Suprapubic skin (tissue), 4 donors: Measurements from ENCODE around the gene DENND4C. TPM values are rescaled to one million over a fixed set of nuclear protein-coding genes. Genes with fewer than 3 reads are reported as not detected.

Experiments
- DNase-seq, 2 donors: peaks; one replicate each; pipeline ENCODE4 v3.0.0-alpha.2; 2019; ENCODE audit warnings: low spot score in 2 of 2
- H3K27ac ChIP-seq: fragments of 200-600 bp; sonication (generic); one replicate; pipeline ENCODE4 v1.5.1; 2019
- H3K27me3 ChIP-seq: fragments of 200-600 bp; sonication (generic); one replicate; pipeline ENCODE4 v1.5.1; 2019
- H3K36me3 ChIP-seq: fragments of 200-600 bp; sonication (generic); one replicate; pipeline ENCODE4 v1.5.1; 2019
- H3K4me1 ChIP-seq: fragments of 200-600 bp; sonication (generic); one replicate; pipeline ENCODE4 v1.5.1; 2019
- H3K4me3 ChIP-seq: fragments of 200-600 bp; sonication (generic); one replicate; pipeline ENCODE4 v1.5.1; 2019; ENCODE audit warnings: mild to moderate bottlenecking
- H3K9me3 ChIP-seq: fragments of 200-600 bp; sonication (generic); one replicate; pipeline ENCODE4 v1.5.1; 2019
- CTCF ChIP-seq, 2 donors: fragments of 200-600 bp in 1 of 2; fragments of 450-650 bp in 1 of 2; sonication (generic) in 1 of 2; IDR thresholded peaks; one replicate each; pipeline ENCODE4 v1.5.1; 2016 to 2019; ENCODE audit warnings: antibody characterized with exemption in 2 of 2, mild to moderate bottlenecking in 1 of 2, moderate library complexity in 1 of 2
- EP300 ChIP-seq: sonication (generic); formaldehyde crosslinking; IDR thresholded peaks from one replicate; pipeline ENCODE4 v1.6.1; 2017; ENCODE audit warnings: antibody characterized with exemption
- POLR2A ChIP-seq, 2 donors: fragments of 450-650 bp; IDR thresholded peaks; one replicate each; pipeline ENCODE4 v1.6.1; 2017; ENCODE audit warnings: antibody characterized with exemption in 2 of 2, mild to moderate bottlenecking in 2 of 2, moderate library complexity in 2 of 2
- POLR2AphosphoS5 ChIP-seq, 3 donors: sonication (generic); formaldehyde crosslinking; IDR thresholded peaks; one replicate each; pipeline ENCODE4 v1.6.1; 2017; ENCODE audit warnings: antibody characterized with exemption in 3 of 3
- WGBS: methylation state at CpG from one replicate; pipeline ENCODE4 v1.1.5; 2018; 5-methylcytosine and 5-hydroxymethylcytosine counted together
- total RNA-seq, 4 donors: library from RNA; depleted of rRNA; stranded (reverse); fragments of >200 nt; gene quantifications; one replicate each; pipeline ENCODE4 v1.1.0, GENCODE V29; 2016

Gene DENND4C
- total RNA-seq, 4 donors from 2014 or later: 69.0 to 211 (median 94.8) TPM

- DNase-seq: no peak
- Histone ChIP-seq H3K27ac (peak overlapping the region; percentile 100), H3K36me3 (no peaks in the 10 kb centered on the region), H3K4me3 (peak overlapping the region; percentile 99), H3K4me1 (peaks cover 44% of the 10 kb centered on the region), H3K27me3 (no peaks in the 10 kb centered on the region), H3K9me3 (no peaks in the 10 kb centered on the region)
- WGBS: 14% methylated on average over 1 of the region's 1 CpG
- no peak for TF ChIP-seq EP300
Observed at GRCh38 chr9:19232823-19233194, 2.3 kb downstream of the DENND4C start.

- Histone ChIP-seq H3K4me1 (peaks cover 44% of the 10 kb centered on the region), H3K9me3 (no peaks in the 10 kb centered on the region), H3K4me3 (peak overlapping the region; percentile 99), H3K27ac (peak overlapping the region; percentile 100), H3K27me3 (no peaks in the 10 kb centered on the region), H3K36me3 (no peaks in the 10 kb centered on the region)
- WGBS: 46% methylated on average over 5 of the region's 5 CpGs
- no peak for DNase-seq
- TF ChIP-seq POLR2AphosphoS5 (IDR thresholded peaks at IDR 0.05) (no peak), CTCF (IDR thresholded peaks at IDR 0.05) (no peak), POLR2A (IDR thresholded peaks at IDR 0.05) (no peak), EP300 (no peak)
Observed at GRCh38 chr9:19233344-19233743, 2.9 kb downstream of the DENND4C start.

GRCh38 chr9:19239955-19240354, 9.5 kb downstream of the DENND4C start:
- TF ChIP-seq POLR2A (IDR thresholded peaks at IDR 0.05) (no peak), CTCF (IDR thresholded peaks at IDR 0.05) (no peak), POLR2AphosphoS5 (IDR thresholded peaks at IDR 0.05) (no peak), EP300 (no peak)
- H3K27ac ChIP-seq: no peak overlapping the region
- no peak overlapping the region for H3K4me3 ChIP-seq
- no peak for DNase-seq
- peaks cover 7% of the 10 kb centered on the region for H3K36me3 ChIP-seq
- H3K27me3 ChIP-seq: no peaks in the 10 kb centered on the region
- no peaks in the 10 kb centered on the region for H3K9me3 ChIP-seq
- H3K4me1 ChIP-seq: peaks cover 4% of the 10 kb centered on the region

GRCh38 chr9:19241728-19242127, 11.2 kb downstream of the DENND4C start:
- no peak for DNase-seq
- no peaks in the 10 kb centered on the region for H3K4me1 ChIP-seq
- WGBS: 84% methylated on average over 6 of the region's 6 CpGs
- H3K9me3 ChIP-seq: no peaks in the 10 kb centered on the region
- H3K27me3 ChIP-seq: no peaks in the 10 kb centered on the region
- H3K36me3 ChIP-seq: peaks cover 7% of the 10 kb centered on the region
- TF ChIP-seq CTCF (IDR thresholded peaks at IDR 0.05) (no peak), EP300 (no peak), POLR2A (IDR thresholded peaks at IDR 0.05) (no peak), POLR2AphosphoS5 (IDR thresholded peaks at IDR 0.05) (no peak)
- no peak overlapping the region for H3K27ac ChIP-seq
- no peak overlapping the region for H3K4me3 ChIP-seq

- DNase-seq: no peak
Observed at GRCh38 chr9:19243366-19244033, 13.0 kb downstream of the DENND4C start.

More at GRCh38 chr9:19243366-19244033, 13.0 kb downstream of the DENND4C start:
- H3K36me3 ChIP-seq: peaks cover 7% of the 10 kb centered on the region
- TF ChIP-seq EP300 (no peak), POLR2AphosphoS5 (IDR thresholded peaks at IDR 0.05) (no peak), POLR2A (IDR thresholded peaks at IDR 0.05) (no peak), CTCF (IDR thresholded peaks at IDR 0.05) (no peak)
- no peaks in the 10 kb centered on the region for H3K27me3 ChIP-seq
- no peaks in the 10 kb centered on the region for H3K9me3 ChIP-seq
- WGBS: 80% methylated on average over 10 of the region's 10 CpGs
- peaks cover 9% of the 10 kb centered on the region for H3K4me1 ChIP-seq
- no peak overlapping the region for H3K27ac ChIP-seq
- no peak overlapping the region for H3K4me3 ChIP-seq
